ENCODE results near the gene TDRD10. TPM values are rescaled to one million over a fixed set of nuclear protein-coding genes. Genes with fewer than 3 reads are reported as not detected.

The TDRD10 gene
- total RNA-seq, 1 donor from 2014 or later, result not detected

GRCh38 chr1:154497026-154497806, 4.8 kb upstream of the TDRD10 start:
- no peak overlapping the region for H3K9ac ChIP-seq (ENCODE audit: low read length)
- H3K79me2 ChIP-seq (ENCODE audit: insufficient read depth, low read length), result no peaks in the 10 kb centered on the region
- DNase-seq (ENCODE audit: low read depth) (no peak), FAIRE-seq (no peak)
- no peaks in the 10 kb centered on the region for H3K4me1 ChIP-seq (ENCODE audit: insufficient read depth, low read length)
- no peak overlapping the region for H3K4me3 Mint-ChIP-seq (ENCODE audit: unreplicated experiment)
- H3K4me1 Mint-ChIP-seq (ENCODE audit: low read depth, unreplicated experiment), result peaks cover 7% of the 10 kb centered on the region
- peaks cover 16% of the 10 kb centered on the region for H3K9me3 Mint-ChIP-seq (ENCODE audit: unreplicated experiment)
- no peak overlapping the region for H3K4me2 ChIP-seq (ENCODE audit: low read length)
- H3K36me3 ChIP-seq (ENCODE audit: insufficient read depth, low read length), result no peaks in the 10 kb centered on the region
- H3K9me3 ChIP-seq (ENCODE audit: insufficient read depth, low read depth, low read length), result peaks cover 12% of the 10 kb centered on the region
- peaks cover 40% of the 10 kb centered on the region for H3K27me3 Mint-ChIP-seq (ENCODE audit: low read depth, unreplicated experiment)
- no peak overlapping the region for H3K27ac ChIP-seq (ENCODE audit: low read depth, low read length)
- H3K36me3 Mint-ChIP-seq (ENCODE audit: low read depth, unreplicated experiment), result no peaks in the 10 kb centered on the region
- H2AFZ ChIP-seq (ENCODE audit: low read depth, low read length), result no peak overlapping the region
- TF ChIP-seq CTCF (IDR thresholded peaks at IDR 0.05; ENCODE audit: insufficient read depth, low read depth, low read length) (no peak), EZH2 (IDR thresholded peaks at IDR 0.05; ENCODE audit: insufficient read depth, low read length) (no peak)
- H3K27me3 ChIP-seq (ENCODE audit: insufficient read depth, low read length), result peaks cover 71% of the 10 kb centered on the region
- H3K4me3 ChIP-seq (ENCODE audit: insufficient read depth, low read depth, low read length), result no peak overlapping the region
- no peak overlapping the region for H3K27ac Mint-ChIP-seq (ENCODE audit: unreplicated experiment)
- H4K20me1 ChIP-seq (ENCODE audit: insufficient read depth, low read length), result no peaks in the 10 kb centered on the region

- Histone ChIP-seq H3K9me3 (ENCODE audit: insufficient read depth, low read depth, low read length) (peaks cover 12% of the 10 kb centered on the region), H3K79me2 (ENCODE audit: insufficient read depth, low read length) (no peaks in the 10 kb centered on the region), H3K27ac (ENCODE audit: low read depth, low read length) (no peak overlapping the region), H3K4me2 (ENCODE audit: low read length) (no peak overlapping the region), H4K20me1 (ENCODE audit: insufficient read depth, low read length) (no peaks in the 10 kb centered on the region), H3K27me3 (ENCODE audit: insufficient read depth, low read length) (peaks cover 74% of the 10 kb centered on the region), H3K36me3 (ENCODE audit: insufficient read depth, low read length) (no peaks in the 10 kb centered on the region), H3K4me3 (ENCODE audit: insufficient read depth, low read depth, low read length) (no peak overlapping the region), H3K9ac (ENCODE audit: low read length) (no peak overlapping the region), H2AFZ (ENCODE audit: low read depth, low read length) (no peak overlapping the region), H3K4me1 (ENCODE audit: insufficient read depth, low read length) (no peaks in the 10 kb centered on the region)
- H3K4me3 Mint-ChIP-seq (ENCODE audit: unreplicated experiment), result no peak overlapping the region
- H3K9me3 Mint-ChIP-seq (ENCODE audit: unreplicated experiment), result peaks cover 16% of the 10 kb centered on the region
- peaks cover 7% of the 10 kb centered on the region for H3K4me1 Mint-ChIP-seq (ENCODE audit: low read depth, unreplicated experiment)
- H3K27ac Mint-ChIP-seq (ENCODE audit: unreplicated experiment), result no peak overlapping the region
- FAIRE-seq (no peak), DNase-seq (ENCODE audit: low read depth) (no peak)
- peaks cover 45% of the 10 kb centered on the region for H3K27me3 Mint-ChIP-seq (ENCODE audit: low read depth, unreplicated experiment)
- no peaks in the 10 kb centered on the region for H3K36me3 Mint-ChIP-seq (ENCODE audit: low read depth, unreplicated experiment)
- no peak for TF ChIP-seq CTCF (IDR thresholded peaks at IDR 0.05; ENCODE audit: insufficient read depth, low read depth, low read length)
- no peak for TF ChIP-seq EZH2 (IDR thresholded peaks at IDR 0.05; ENCODE audit: insufficient read depth, low read length)
Measured at GRCh38 chr1:154499446-154499845, 2.6 kb upstream of the TDRD10 start.

GRCh38 chr1:154500533-154500932, 1.5 kb upstream of the TDRD10 start:
- Mint-ChIP-seq H3K27ac (ENCODE audit: unreplicated experiment) (no peak overlapping the region), H3K9me3 (ENCODE audit: unreplicated experiment) (peaks cover 16% of the 10 kb centered on the region), H3K4me3 (ENCODE audit: unreplicated experiment) (no peak overlapping the region), H3K36me3 (ENCODE audit: low read depth, unreplicated experiment) (no peaks in the 10 kb centered on the region), H3K27me3 (ENCODE audit: low read depth, unreplicated experiment) (peaks cover 53% of the 10 kb centered on the region), H3K4me1 (ENCODE audit: low read depth, unreplicated experiment) (peaks cover 7% of the 10 kb centered on the region)
- H3K4me2 ChIP-seq (ENCODE audit: low read length), result no peak overlapping the region
- no peaks in the 10 kb centered on the region for H4K20me1 ChIP-seq (ENCODE audit: insufficient read depth, low read length)
- H2AFZ ChIP-seq (ENCODE audit: low read depth, low read length), result no peak overlapping the region
- no peak overlapping the region for H3K9ac ChIP-seq (ENCODE audit: low read length)
- H3K9me3 ChIP-seq (ENCODE audit: insufficient read depth, low read depth, low read length), result peaks cover 12% of the 10 kb centered on the region
- FAIRE-seq (no peak), DNase-seq (ENCODE audit: low read depth) (no peak)
- TF ChIP-seq EZH2 (IDR thresholded peaks at IDR 0.05; ENCODE audit: insufficient read depth, low read length) (no peak), CTCF (IDR thresholded peaks at IDR 0.05; ENCODE audit: insufficient read depth, low read depth, low read length) (no peak)
- no peak overlapping the region for H3K4me3 ChIP-seq (ENCODE audit: insufficient read depth, low read depth, low read length)
- peaks cover 77% of the 10 kb centered on the region for H3K27me3 ChIP-seq (ENCODE audit: insufficient read depth, low read length)
- no peaks in the 10 kb centered on the region for H3K79me2 ChIP-seq (ENCODE audit: insufficient read depth, low read length)
- no peaks in the 10 kb centered on the region for H3K4me1 ChIP-seq (ENCODE audit: insufficient read depth, low read length)
- no peak overlapping the region for H3K27ac ChIP-seq (ENCODE audit: low read depth, low read length)
- H3K36me3 ChIP-seq (ENCODE audit: insufficient read depth, low read length), result no peaks in the 10 kb centered on the region

All from astrocyte (in vitro differentiated cells and primary cell).